T-helper 1 cell treated with Interleukin-12 subunit alpha and Interleukin-12 subunit beta and Interleukin-4 antibody, amounts not matched to agents 30 μg/mL and 1 μg/mL, for 36 hours (primary cell): Measurements from ENCODE around the gene NSL1.
"Not testable (repeated sequence)": the region's sequence is repeated elsewhere in the genome, so short reads cannot be mapped to it uniquely, and the experiment has no call there.

Source experiments
- H3K27ac Mint-ChIP-seq: one replicate; pipeline ENCODE4 v1.8.0; 2021; ENCODE audit warnings: mild to moderate bottlenecking, mixed read lengths
- H3K27me3 Mint-ChIP-seq: one replicate; pipeline ENCODE4 v1.8.0; 2021; ENCODE audit warnings: low read depth, mixed read lengths
- H3K36me3 Mint-ChIP-seq: one replicate; pipeline ENCODE4 v1.8.0; 2021; ENCODE audit warnings: low read depth, mixed read lengths
- H3K4me1 Mint-ChIP-seq: one replicate; pipeline ENCODE4 v1.8.0; 2021; ENCODE audit warnings: low read depth, mixed read lengths
- H3K4me3 Mint-ChIP-seq: one replicate; pipeline ENCODE4 v1.8.0; 2021; ENCODE audit warnings: mild to moderate bottlenecking, moderate library complexity, mixed read lengths
- H3K9me3 Mint-ChIP-seq: one replicate; pipeline ENCODE4 v1.8.0; 2021; ENCODE audit warnings: mixed read lengths

Gene NSL1

GRCh38 chr1:212749821-212750535, 41.6 kb downstream of the NSL1 start:
- no peaks in the 10 kb centered on the region for H3K27me3 Mint-ChIP-seq
- no peaks in the 10 kb centered on the region for H3K9me3 Mint-ChIP-seq
- peaks cover 34% of the 10 kb centered on the region for H3K4me1 Mint-ChIP-seq
- H3K27ac Mint-ChIP-seq = peak overlapping the region; percentile 63
- H3K36me3 Mint-ChIP-seq = peaks cover 6% of the 10 kb centered on the region
- H3K4me3 Mint-ChIP-seq = peak overlapping the region; percentile 30

GRCh38 chr1:212746546-212746945, 45.0 kb downstream of the NSL1 start:
- H3K27ac Mint-ChIP-seq = no peak overlapping the region
- H3K27me3 Mint-ChIP-seq = no peaks in the 10 kb centered on the region
- H3K4me1 Mint-ChIP-seq = peaks cover 21% of the 10 kb centered on the region
- H3K36me3 Mint-ChIP-seq = peaks cover 17% of the 10 kb centered on the region
- H3K4me3 Mint-ChIP-seq = no peak overlapping the region
- peaks cover 8% of the 10 kb centered on the region for H3K9me3 Mint-ChIP-seq

- no peak overlapping the region for H3K4me3 Mint-ChIP-seq
- H3K27ac Mint-ChIP-seq = no peak overlapping the region
- H3K27me3 Mint-ChIP-seq = no peaks in the 10 kb centered on the region
- peaks cover 12% of the 10 kb centered on the region for H3K9me3 Mint-ChIP-seq
- peaks cover 25% of the 10 kb centered on the region for H3K4me1 Mint-ChIP-seq
- peaks cover 22% of the 10 kb centered on the region for H3K36me3 Mint-ChIP-seq
Measured at GRCh38 chr1:212745303-212745702, 46.3 kb downstream of the NSL1 start.

- Mint-ChIP-seq H3K4me3 (peak overlapping the region; percentile 0), H3K4me1 (peaks cover 23% of the 10 kb centered on the region), H3K27ac (peak overlapping the region; percentile 50), H3K9me3 (peaks cover 12% of the 10 kb centered on the region), H3K27me3 (no peaks in the 10 kb centered on the region), H3K36me3 (peaks cover 24% of the 10 kb centered on the region)
Measured at GRCh38 chr1:212743901-212744475, 47.6 kb downstream of the NSL1 start.

GRCh38 chr1:212738330-212738729, 53.2 kb downstream of the NSL1 start:
- H3K27ac Mint-ChIP-seq = peak overlapping the region; percentile 69

GRCh38 chr1:212737559-212737958, 54.0 kb downstream of the NSL1 start:
- Mint-ChIP-seq H3K9me3 (peaks cover 10% of the 10 kb centered on the region), H3K27me3 (no peaks in the 10 kb centered on the region), H3K36me3 (peaks cover 33% of the 10 kb centered on the region), H3K4me1 (peaks cover 22% of the 10 kb centered on the region), H3K4me3 (no peak overlapping the region), H3K27ac (no peak overlapping the region)

More at GRCh38 chr1:212738330-212738729, 53.2 kb downstream of the NSL1 start:
- Mint-ChIP-seq H3K4me3 (peak overlapping the region; percentile 41), H3K4me1 (peaks cover 22% of the 10 kb centered on the region), H3K27me3 (no peaks in the 10 kb centered on the region), H3K36me3 (peaks cover 34% of the 10 kb centered on the region), H3K9me3 (peaks cover 10% of the 10 kb centered on the region)

- Mint-ChIP-seq H3K27me3 (no peaks in the 10 kb centered on the region), H3K9me3 (no peaks in the 10 kb centered on the region), H3K27ac (no peak overlapping the region), H3K4me3 (no peak overlapping the region), H3K4me1 (peaks cover 26% of the 10 kb centered on the region), H3K36me3 (peaks cover 19% of the 10 kb centered on the region)
Measured at GRCh38 chr1:212733109-212733508, 58.5 kb downstream of the NSL1 start.

GRCh38 chr1:212731630-212732029, 59.9 kb downstream of the NSL1 start:
- Mint-ChIP-seq H3K4me1 (peaks cover 31% of the 10 kb centered on the region), H3K9me3 (no peaks in the 10 kb centered on the region), H3K36me3 (peaks cover 17% of the 10 kb centered on the region), H3K4me3 (no peak overlapping the region), H3K27me3 (no peaks in the 10 kb centered on the region), H3K27ac (no peak overlapping the region)

- H3K4me1 Mint-ChIP-seq = peaks cover 41% of the 10 kb centered on the region
- no peak overlapping the region for H3K4me3 Mint-ChIP-seq
- H3K9me3 Mint-ChIP-seq = peaks cover 8% of the 10 kb centered on the region
- no peaks in the 10 kb centered on the region for H3K27me3 Mint-ChIP-seq
- peaks cover 18% of the 10 kb centered on the region for H3K36me3 Mint-ChIP-seq
- H3K27ac Mint-ChIP-seq = no peak overlapping the region
Measured at GRCh38 chr1:212728606-212729005, 63.0 kb downstream of the NSL1 start.

GRCh38 chr1:212727386-212728181, 64.0 kb downstream of the NSL1 start:
- peaks cover 15% of the 10 kb centered on the region for H3K9me3 Mint-ChIP-seq
- H3K27ac Mint-ChIP-seq = peak overlapping the region; percentile 53
- no peak overlapping the region for H3K4me3 Mint-ChIP-seq
- H3K27me3 Mint-ChIP-seq = no peaks in the 10 kb centered on the region
- H3K36me3 Mint-ChIP-seq = peaks cover 18% of the 10 kb centered on the region
- H3K4me1 Mint-ChIP-seq = peaks cover 50% of the 10 kb centered on the region

GRCh38 chr1:212724679-212725078, 66.9 kb downstream of the NSL1 start:
- H3K27ac Mint-ChIP-seq = not testable (repeated sequence)

GRCh38 chr1:212722270-212722957, 69.2 kb downstream of the NSL1 start:
- peaks cover 15% of the 10 kb centered on the region for H3K9me3 Mint-ChIP-seq
- peaks cover 17% of the 10 kb centered on the region for H3K36me3 Mint-ChIP-seq
- peak overlapping the region; percentile 81 for H3K27ac Mint-ChIP-seq
- peaks cover 44% of the 10 kb centered on the region for H3K4me1 Mint-ChIP-seq
- H3K27me3 Mint-ChIP-seq = peaks cover 12% of the 10 kb centered on the region
- peak overlapping the region; percentile 32 for H3K4me3 Mint-ChIP-seq

More at GRCh38 chr1:212724679-212725078, 66.9 kb downstream of the NSL1 start:
- Mint-ChIP-seq H3K9me3 (peaks cover 15% of the 10 kb centered on the region), H3K4me1 (peaks cover 57% of the 10 kb centered on the region), H3K36me3 (peaks cover 15% of the 10 kb centered on the region)
- not testable (repeated sequence) for H3K27me3 Mint-ChIP-seq, H3K4me3 Mint-ChIP-seq

GRCh38 chr1:212721388-212722247, 70.0 kb downstream of the NSL1 start:
- Mint-ChIP-seq H3K4me3 (peak overlapping the region; percentile 45), H3K36me3 (peaks cover 17% of the 10 kb centered on the region), H3K9me3 (peaks cover 15% of the 10 kb centered on the region), H3K27ac (peak overlapping the region; percentile 81), H3K4me1 (peaks cover 39% of the 10 kb centered on the region), H3K27me3 (peaks cover 18% of the 10 kb centered on the region)
